Muscle of leg (tissue), 11 donors: Measurements from ENCODE around the gene CAV2. TPM values are rescaled to one million over a fixed set of nuclear protein-coding genes. Genes with fewer than 3 reads are reported as not detected.
A peak's percentile ranks its signal among the peaks of the same experiment; 100 is the strongest.

ENCODE experiments used
- DNase-seq: peaks from one replicate; pipeline ENCODE4 v3.0.0; 2013
- H3K27ac ChIP-seq: one replicate; pipeline ENCODE4 v1.5.1; 2013; ENCODE audit warnings: mild to moderate bottlenecking, low read length, control low read depth
- H3K27me3 ChIP-seq: one replicate; pipeline ENCODE4 v1.6.1; 2013; ENCODE audit warnings: low read length; ENCODE audit not compliant: control insufficient read depth, insufficient read depth
- H3K36me3 ChIP-seq: one replicate; pipeline ENCODE4 v1.6.1; 2013; ENCODE audit warnings: low read length; ENCODE audit not compliant: control insufficient read depth, insufficient read depth
- H3K4me1 ChIP-seq: one replicate; pipeline ENCODE4 v1.6.1; 2013; ENCODE audit warnings: low read length; ENCODE audit not compliant: control insufficient read depth, insufficient read depth
- H3K4me3 ChIP-seq: one replicate; pipeline ENCODE4 v1.5.1; 2013; ENCODE audit warnings: low read length, control low read depth
- H3K9me3 ChIP-seq: replicated peaks from 2 replicates; pipeline ENCODE4 v1.6.1; 2013; ENCODE audit warnings: low read depth, low read length; ENCODE audit not compliant: control insufficient read depth
- WGBS: methylation state at CpG from one replicate; pipeline ENCODE4 v1.1.5; 2013; ENCODE audit warnings: missing lambda C conversion rate; ENCODE audit not compliant: insufficient coverage; 5-methylcytosine and 5-hydroxymethylcytosine counted together
- polyA plus RNA-seq, 8 donors: library from polyadenylated mRNA; unstranded; fragments of 120-200 nt; gene quantifications; one replicate each; pipeline versions ENCODE4 v1.2.1 to v1.2.3, GENCODE V29; 2013; ENCODE audit warnings: inconsistent platforms in 1 of 8, low replicate concordance in 1 of 8; ENCODE audit not compliant: insufficient read length in 8 of 8, insufficient read depth in 1 of 8
- total RNA-seq: library from RNA; stranded (reverse); fragments of 120-200 nt; gene quantifications from one replicate; pipeline ENCODE4 v1.2.4, GENCODE V29; 2013

CAV2 gene
- total and polyA plus RNA-seq, 9 donors, result 33.6 to 50.3 (median 39.3) TPM

DNA sequence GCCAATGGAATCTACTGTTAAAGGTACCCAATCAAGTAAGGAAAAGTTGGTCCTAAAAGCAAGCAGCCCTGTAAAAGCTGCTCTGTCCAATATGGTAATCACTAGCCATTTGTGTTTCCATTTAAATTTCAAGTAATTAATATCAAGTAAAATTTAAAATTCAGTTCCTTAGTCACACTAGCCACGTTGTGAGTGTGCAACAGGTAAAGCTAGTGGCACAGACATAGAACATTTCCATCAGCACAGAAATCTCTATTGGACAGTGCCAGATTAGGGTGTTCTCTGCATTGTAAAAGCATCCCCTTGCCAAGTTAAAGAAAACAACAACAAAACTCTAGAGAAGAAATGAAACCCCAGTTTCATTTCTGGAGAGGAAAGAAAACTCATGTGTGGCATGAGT, 29.7 kb downstream of the CAV2 start:
- DNase-seq, result no peak
- Histone ChIP-seq H3K27ac (no peak overlapping the region), H3K36me3 (no peaks in the 10 kb centered on the region), H3K9me3 (no peaks in the 10 kb centered on the region), H3K4me1 (peaks cover 22% of the 10 kb centered on the region), H3K4me3 (no peak overlapping the region), H3K27me3 (peaks cover 24% of the 10 kb centered on the region)
- no CpG with 5 or more reads among the region's 1 CpG for WGBS

DNA sequence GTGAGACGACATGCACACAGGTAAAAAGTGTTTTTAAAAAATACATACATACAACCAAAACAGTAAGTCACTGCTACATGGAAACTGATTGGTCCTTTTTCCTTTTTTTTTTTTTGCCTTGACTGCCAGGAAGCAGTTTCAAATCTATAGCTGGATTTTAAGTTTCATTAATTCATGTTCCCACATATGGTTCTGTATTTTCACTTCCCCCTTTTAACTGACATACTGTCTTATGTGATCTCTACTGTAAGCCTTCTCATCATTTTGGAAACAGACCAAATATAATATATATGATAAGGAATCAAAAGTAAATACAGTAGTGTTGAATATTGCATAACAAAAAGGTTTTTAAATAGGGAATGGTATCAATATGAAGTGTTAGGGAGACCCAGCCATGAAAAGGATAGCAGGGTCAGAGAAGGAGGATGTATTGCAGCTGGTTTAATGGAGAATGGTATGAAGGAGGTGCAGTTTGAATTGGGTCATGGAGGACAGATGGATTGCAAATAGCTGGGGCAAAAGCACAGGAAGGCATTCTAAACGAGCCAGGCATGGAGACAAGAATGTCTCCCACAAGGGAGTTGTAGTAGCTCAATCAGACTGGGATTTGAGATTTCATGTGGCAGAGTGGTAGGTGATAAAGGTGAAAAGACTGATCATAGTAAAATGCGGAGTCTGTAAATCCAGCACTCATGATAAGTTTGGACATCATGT, 30.7 kb downstream of the CAV2 start:
- WGBS, result 67% methylated on average over 2 of the region's 3 CpGs
- H3K9me3 ChIP-seq, result no peaks in the 10 kb centered on the region
- DNase-seq, result no peak
- peaks cover 13% of the 10 kb centered on the region for H3K4me1 ChIP-seq
- H3K27ac ChIP-seq, result peak overlapping the region; percentile 43
- H3K36me3 ChIP-seq, result no peaks in the 10 kb centered on the region
- H3K4me3 ChIP-seq, result peak overlapping the region; percentile 3
- H3K27me3 ChIP-seq, result peaks cover 15% of the 10 kb centered on the region

DNA sequence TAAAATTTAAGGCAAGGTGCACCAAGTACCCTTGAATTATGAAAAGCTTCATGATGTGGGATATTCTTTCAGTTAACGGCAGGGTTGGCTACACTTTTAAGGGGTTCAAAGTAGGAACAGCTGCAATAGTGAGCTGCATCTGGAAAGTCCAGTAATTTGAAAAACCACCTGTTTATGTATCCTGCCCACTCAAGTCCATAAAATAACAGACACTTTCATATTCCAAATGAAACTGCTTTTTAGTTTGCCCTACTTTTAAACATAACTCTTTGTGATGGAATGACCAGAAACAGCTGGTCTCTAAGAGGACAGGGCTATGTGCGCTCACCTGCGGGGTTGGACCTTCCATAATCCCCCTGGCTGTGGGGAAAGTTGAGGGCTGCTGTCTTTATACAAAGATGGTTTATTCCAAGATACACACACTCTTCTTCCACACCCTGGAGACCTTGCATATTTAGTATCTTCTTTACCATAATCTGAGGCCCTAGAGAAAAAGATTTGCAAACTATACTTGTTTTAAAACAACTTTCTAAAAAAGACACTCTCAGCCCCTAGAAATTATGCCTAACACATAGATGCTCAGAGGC, 32.7 kb downstream of the CAV2 start:
- H3K4me1 ChIP-seq, result peaks cover 6% of the 10 kb centered on the region
- H3K36me3 ChIP-seq, result peaks cover 4% of the 10 kb centered on the region
- DNase-seq, result peak; percentile 31
- H3K27ac ChIP-seq, result peak overlapping the region; percentile 59
- H3K4me3 ChIP-seq, result no peak overlapping the region
- no peaks in the 10 kb centered on the region for H3K9me3 ChIP-seq
- H3K27me3 ChIP-seq, result no peaks in the 10 kb centered on the region
- WGBS, result no CpG with 5 or more reads among the region's 3 CpGs

DNA sequence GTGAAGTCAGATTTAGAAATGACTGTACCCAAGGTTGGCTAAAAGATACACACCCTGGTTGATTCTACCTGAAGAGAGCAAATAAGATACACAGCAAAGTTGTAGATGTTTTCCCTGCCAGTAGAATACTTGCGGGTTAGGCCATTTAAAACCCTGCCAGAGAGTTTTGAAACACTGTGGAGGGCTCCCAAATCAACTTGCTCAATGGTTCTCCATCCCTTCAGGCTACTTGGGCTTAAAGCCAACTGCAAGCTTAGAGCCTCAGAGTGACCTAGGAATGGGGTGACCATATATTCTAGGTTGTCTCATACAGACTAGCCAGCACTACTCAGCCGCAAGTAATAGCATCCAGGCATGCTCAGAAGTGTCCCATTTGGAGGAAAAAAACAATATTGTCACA, 35.3 kb downstream of the CAV2 start:
- Histone ChIP-seq H3K9me3 (no peaks in the 10 kb centered on the region), H3K4me3 (no peak overlapping the region), H3K36me3 (peaks cover 7% of the 10 kb centered on the region), H3K4me1 (peaks cover 3% of the 10 kb centered on the region), H3K27ac (peak overlapping the region; percentile 16), H3K27me3 (no peaks in the 10 kb centered on the region)
- 78% methylated on average over 1 of the region's 2 CpGs for WGBS
- DNase-seq, result no peak

DNA sequence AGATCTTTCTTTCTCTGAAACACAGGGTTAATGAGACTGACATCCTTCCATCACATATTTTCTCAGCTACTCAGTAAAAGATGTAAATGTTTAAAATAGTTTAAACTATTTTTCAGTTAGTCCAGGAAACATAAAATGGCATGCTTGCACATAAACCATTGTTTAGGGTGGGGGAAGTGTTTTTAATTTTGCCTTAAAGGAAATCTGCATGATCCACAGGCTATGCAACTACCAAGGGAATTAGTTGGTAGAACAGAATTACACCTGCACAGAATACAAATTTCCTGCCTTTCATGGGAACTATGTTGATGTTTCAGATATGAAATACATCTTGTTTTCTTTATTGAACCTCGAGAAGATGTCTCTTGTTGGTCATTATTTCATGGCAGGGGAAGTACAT, 35.9 kb downstream of the CAV2 start:
- Histone ChIP-seq H3K27ac (peak overlapping the region; percentile 16), H3K4me1 (peaks cover 3% of the 10 kb centered on the region), H3K9me3 (no peaks in the 10 kb centered on the region), H3K4me3 (no peak overlapping the region), H3K36me3 (peaks cover 7% of the 10 kb centered on the region), H3K27me3 (no peaks in the 10 kb centered on the region)
- no CpG with 5 or more reads among the region's 1 CpG for WGBS
- no peak for DNase-seq

DNA sequence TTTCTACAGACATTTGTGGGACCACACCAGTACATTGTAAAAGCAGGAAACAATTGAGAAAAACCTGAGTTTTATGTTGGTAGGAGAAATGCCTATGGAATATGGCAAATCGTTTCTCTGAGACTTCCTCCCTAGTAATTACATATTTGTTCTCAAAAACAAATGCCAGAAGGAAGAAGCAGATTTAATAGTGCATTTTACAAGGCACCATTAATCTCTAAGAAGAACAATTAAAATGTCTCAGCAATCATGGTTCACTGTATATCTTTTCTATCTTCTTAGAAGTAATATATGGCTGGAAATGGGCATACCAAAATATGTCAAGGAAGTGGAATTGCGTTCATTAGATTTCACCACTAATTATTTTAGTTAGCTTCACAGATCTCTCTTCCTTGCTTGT, 38.6 kb downstream of the CAV2 start:
- Histone ChIP-seq H3K27ac (no peak overlapping the region), H3K36me3 (peaks cover 7% of the 10 kb centered on the region), H3K4me1 (peaks cover 3% of the 10 kb centered on the region), H3K9me3 (no peaks in the 10 kb centered on the region), H3K4me3 (no peak overlapping the region), H3K27me3 (no peaks in the 10 kb centered on the region)
- DNase-seq, result no peak
- WGBS, result no CpG with 5 or more reads among the region's 2 CpGs

DNA sequence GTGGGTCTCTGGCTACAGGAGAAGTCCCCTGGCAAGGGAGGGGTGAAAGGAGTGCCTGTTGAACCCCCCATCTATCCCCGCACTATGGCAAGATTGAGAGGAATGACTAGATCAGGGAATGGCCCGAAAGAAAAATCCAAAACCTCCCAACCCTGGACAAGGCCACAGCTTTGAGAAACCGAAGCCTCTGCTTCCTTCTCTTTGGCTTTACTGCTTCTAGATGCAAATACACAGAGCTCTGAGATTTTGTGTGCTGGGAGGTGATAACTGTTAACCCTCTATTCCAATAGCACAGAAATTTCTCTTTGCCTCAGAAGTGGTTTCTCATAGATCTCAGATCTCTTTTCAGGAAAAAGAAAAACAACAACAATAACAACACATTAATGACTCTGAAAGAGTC, 40.3 kb downstream of the CAV2 start:
- no peaks in the 10 kb centered on the region for H3K9me3 ChIP-seq
- no peak overlapping the region for H3K4me3 ChIP-seq
- no peaks in the 10 kb centered on the region for H3K27me3 ChIP-seq
- H3K27ac ChIP-seq, result no peak overlapping the region
- no peak for DNase-seq
- H3K36me3 ChIP-seq, result peaks cover 7% of the 10 kb centered on the region
- WGBS, result no CpG with 5 or more reads among the region's 3 CpGs
- peaks cover 3% of the 10 kb centered on the region for H3K4me1 ChIP-seq

DNA sequence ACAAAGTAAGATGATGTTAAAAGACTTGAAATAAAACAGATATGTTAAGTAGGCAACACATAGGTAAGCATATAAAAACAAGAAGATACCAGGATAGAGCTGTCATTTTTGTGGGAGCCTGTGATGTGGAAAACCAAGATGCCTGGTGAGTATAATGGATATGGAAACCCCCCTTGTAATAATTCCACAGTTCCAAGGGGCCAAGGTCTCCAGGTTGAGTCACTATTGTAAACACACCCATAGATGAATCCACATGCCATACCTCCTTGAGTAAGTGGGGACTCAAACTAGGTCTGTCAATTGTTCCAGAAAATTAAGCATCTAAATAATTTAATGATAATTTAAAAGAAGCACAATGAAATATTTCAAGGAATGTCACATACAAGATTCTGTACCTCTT, 41.2 kb downstream of the CAV2 start:
- Histone ChIP-seq H3K4me1 (peaks cover 3% of the 10 kb centered on the region), H3K27ac (no peak overlapping the region), H3K4me3 (no peak overlapping the region), H3K9me3 (no peaks in the 10 kb centered on the region), H3K36me3 (peaks cover 7% of the 10 kb centered on the region), H3K27me3 (no peaks in the 10 kb centered on the region)
- DNase-seq, result no peak

DNA sequence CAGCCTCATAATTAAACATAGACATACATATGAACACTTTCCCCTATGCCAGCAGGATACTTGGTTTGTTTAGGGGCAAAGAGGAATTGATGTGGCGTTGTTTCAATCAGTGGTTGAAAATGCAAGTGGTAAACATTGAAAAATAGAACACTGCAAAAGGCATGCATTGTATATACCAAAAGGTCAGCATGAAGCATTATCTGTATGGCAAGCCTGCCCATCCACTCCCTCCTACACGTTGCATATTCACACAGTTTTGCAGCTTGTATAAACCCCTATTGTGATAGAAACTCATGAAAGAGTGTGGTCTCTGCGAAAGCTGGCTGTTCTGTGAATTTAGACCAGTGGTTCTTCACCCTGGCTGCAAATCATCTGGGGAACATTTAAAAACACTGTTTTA, 42.4 kb downstream of the CAV2 start:
- DNase-seq, result no peak
- Histone ChIP-seq H3K4me1 (no peaks in the 10 kb centered on the region), H3K27ac (no peak overlapping the region), H3K4me3 (no peak overlapping the region), H3K9me3 (no peaks in the 10 kb centered on the region), H3K27me3 (no peaks in the 10 kb centered on the region), H3K36me3 (peaks cover 3% of the 10 kb centered on the region)
- no CpG with 5 or more reads among the region's 3 CpGs for WGBS

DNA sequence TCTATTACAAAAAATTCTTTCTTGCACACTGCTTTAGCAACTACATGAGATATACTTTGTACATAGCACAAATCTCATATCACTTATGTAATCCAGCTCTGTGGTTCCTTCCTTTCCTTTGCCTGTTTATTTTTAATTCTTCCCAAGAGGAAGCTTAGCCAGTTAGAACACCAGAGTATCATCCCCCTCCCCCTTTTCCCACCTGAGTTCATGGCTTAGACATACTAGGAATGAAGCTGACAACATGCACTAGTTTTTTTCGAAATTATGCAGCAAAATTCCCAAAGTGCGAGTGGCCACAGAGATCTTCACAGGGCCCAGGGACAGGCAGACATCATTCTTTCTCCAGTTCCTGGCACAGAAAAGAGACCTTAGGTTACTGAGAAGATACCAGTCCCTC, 43.1 kb downstream of the CAV2 start:
- no peak overlapping the region for H3K27ac ChIP-seq
- H3K9me3 ChIP-seq, result no peaks in the 10 kb centered on the region
- no peaks in the 10 kb centered on the region for H3K4me1 ChIP-seq
- no peak for DNase-seq
- 81% methylated on average over 2 of the region's 2 CpGs for WGBS
- no peak overlapping the region for H3K4me3 ChIP-seq
- H3K36me3 ChIP-seq, result peaks cover 3% of the 10 kb centered on the region
- H3K27me3 ChIP-seq, result no peaks in the 10 kb centered on the region
